A549 treated with Mapracorat at 1 μM for 4 hours (cell line): ENCODE results near the gene LLCFC1. TPM values are rescaled to one million over a fixed set of nuclear protein-coding genes. Genes with fewer than 3 reads are reported as not detected.

Source experiments
- total RNA-seq: library from RNA; stranded (reverse); fragments of 200-300 nt; extraction: Qiagen RNA extraction; gene quantifications from 5 replicates; pipeline ENCODE4 v1.2.3, GENCODE V29; 2022

Gene LLCFC1
- total RNA-seq = not detected in 5 replicates

DNA sequence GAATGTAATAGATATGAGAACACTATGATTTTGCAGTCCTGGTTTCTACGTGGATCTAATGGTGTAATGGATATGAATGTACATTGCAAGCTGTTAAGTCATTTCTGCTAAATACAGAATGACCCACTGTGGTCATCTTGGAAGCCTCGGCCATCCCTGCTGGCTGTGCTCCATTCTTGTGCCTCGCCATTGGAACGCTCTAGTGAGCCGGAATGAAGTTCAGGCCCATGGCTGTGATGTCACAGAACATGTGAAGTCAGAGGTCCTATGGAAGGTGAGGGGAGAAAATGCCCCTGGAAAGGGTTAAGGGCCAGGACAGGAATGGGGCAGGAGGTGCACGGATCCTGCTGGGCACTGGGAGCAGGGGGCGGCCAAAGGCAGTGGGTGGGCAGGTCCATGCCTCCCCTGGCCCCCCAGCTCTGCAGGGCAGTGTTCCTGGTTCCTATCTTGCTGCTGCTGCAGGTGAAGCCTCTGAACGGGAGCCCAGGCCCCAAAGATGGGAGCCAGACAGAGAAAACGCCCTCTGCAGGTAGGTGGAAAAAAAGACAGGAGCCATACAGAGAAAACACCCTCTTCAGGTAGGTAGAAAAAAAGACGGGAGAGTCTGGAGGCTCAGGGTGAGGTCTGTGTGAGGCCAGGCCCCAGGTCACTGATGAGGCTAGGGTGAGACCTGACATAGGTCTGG is at the start of gene LLCFC1:
TSS of gene LLCFC1 (plus strand) at position 259 of the 685 bp plus-strand sequence. CDS start at position 397, 138 bp downstream.

DNA sequence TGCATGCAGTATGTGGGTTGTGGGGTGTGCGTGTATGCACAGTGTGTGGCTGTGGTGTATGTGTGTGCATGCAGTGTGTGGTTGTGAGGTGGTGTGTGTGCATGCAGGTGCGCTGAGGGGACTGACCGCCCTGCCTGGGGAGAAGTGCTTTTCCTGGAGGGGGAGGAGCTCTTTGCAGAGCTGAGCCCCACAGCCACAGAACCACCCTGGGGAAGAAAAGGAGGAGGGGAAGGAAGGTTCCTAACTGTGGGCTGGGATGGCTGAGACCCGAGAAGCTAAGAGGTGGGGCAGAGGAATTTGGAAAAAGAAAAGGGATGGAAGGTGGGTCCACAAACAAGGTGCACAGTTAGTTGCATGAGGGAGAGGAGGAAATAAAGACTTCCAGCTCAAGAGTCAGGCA is 5.7 kb upstream of the LLCFC1 start, which contains the start of gene TRPV5:
TSS of gene TRPV5 (minus strand) at position 123 of the 400 bp plus-strand sequence. CDS start 287 bp downstream, outside the sequence.

DNA sequence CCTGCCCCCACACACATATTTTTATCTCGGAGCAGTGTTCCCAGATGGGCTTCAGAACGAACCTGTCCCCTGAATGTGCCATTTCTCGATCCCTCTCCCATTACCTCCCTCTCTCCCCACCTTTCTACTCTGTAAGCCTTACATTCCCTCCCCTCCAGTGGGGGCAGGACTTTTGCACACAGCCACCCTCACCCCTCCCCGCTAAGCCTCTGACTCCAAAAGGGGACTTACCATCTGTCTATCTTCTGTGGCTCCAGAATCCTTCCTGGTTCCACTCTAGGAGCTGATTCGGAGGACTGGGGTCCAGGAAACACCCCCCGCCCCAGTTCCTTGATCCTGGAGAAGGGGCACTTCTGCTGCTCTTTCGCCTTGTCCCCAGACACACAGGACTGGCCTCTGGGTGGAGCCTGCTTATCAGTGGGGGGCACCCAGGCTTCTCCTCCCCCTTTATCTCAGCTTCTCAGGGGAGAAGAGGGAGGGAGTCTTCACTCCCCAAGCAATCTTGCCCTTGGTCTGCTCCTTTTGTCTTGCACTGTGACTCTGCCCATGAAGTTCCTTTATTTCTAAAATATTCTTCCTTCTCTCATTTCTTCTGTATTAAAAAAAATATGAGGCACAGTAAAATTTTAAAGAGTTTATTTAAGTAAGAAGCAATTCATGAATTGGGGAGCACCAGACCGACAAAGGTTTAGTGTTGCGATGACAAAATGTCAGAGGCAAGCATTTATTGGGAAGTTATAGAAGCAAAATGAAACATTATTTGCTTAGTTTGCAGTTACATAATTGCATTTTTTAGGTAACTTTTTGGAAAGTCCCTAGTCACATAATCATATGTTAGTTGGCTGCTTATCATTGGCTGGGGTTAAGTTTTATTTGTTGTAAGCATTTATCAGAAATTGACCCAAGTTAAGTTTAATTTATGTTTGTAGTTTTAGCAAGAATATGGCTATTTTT is 23.0 kb downstream of the LLCFC1 start, which contains the start of gene KEL:
TSS of gene KEL (minus strand) at position 391 of the 954 bp plus-strand sequence. CDS start at position 234, 157 bp downstream.

Other genes starting within 250 kb of the LLCFC1 start
- gene PRSS1, start 190.0 kb upstream of the LLCFC1 start, total RNA-seq = not detected in 5 replicates
- not detected in 5 replicates for gene PRSS2, start 168.5 kb upstream of the LLCFC1 start, total RNA-seq
- 0.28 to 0.60 TPM (median 0.50 TPM) in 5 replicates for gene EPHB6, start 84.4 kb upstream of the LLCFC1 start, total RNA-seq
- gene TRPV6, start 53.7 kb upstream of the LLCFC1 start, total RNA-seq = not detected in 5 replicates
- gene TRPV5, start 5.7 kb upstream of the LLCFC1 start, total RNA-seq = not detected in 5 replicates
- gene KEL, start 22.9 kb downstream of the LLCFC1 start, total RNA-seq = not detected in 5 replicates
- not detected in 5 replicates for gene OR9A2, start 87.6 kb downstream of the LLCFC1 start, total RNA-seq
- not detected in 5 replicates for gene OR6V1, start 112.9 kb downstream of the LLCFC1 start, total RNA-seq
- gene PIP, start 192.6 kb downstream of the LLCFC1 start, total RNA-seq = 0.36 to 0.48 TPM (median 0.36 TPM) in 3 of 5 replicates, not detected in the others
- not detected in 5 replicates for gene TAS2R39, start 243.9 kb downstream of the LLCFC1 start, total RNA-seq